CD14-positive monocyte (primary cell): ENCODE measurements around the gene TBCEL. TPM values are rescaled to one million over a fixed set of nuclear protein-coding genes. Genes with fewer than 3 reads are reported as not detected.

Experiments
- DNase-seq, 3 donors: peaks; one replicate each; pipeline ENCODE4 v3.0.0-alpha.2; 2011 to 2022
- H2AFZ ChIP-seq: 2 replicates; pipeline ENCODE4 v1.6.0; 2012; ENCODE audit warnings: mild to moderate bottlenecking, low read depth, low read length, inconsistent platforms; ENCODE audit not compliant: insufficient read depth, poor library complexity, severe bottlenecking
- H3K27ac ChIP-seq, 2 donors: 1 replicate in 1 of 2; 2 replicates in 1 of 2; pipeline ENCODE4 v1.5.1; 2012 to 2013; ENCODE audit warnings: low read length in 2 of 2, control low read depth in 1 of 2, inconsistent platforms in 1 of 2, low read depth in 1 of 2, mild to moderate bottlenecking in 1 of 2
- H3K27me3 ChIP-seq, 2 donors: one replicate each; pipeline versions ENCODE4 v1.6.0 to v1.6.1; 2011 to 2013; ENCODE audit warnings: low read length in 2 of 2; ENCODE audit not compliant: control insufficient read depth in 2 of 2, insufficient read depth in 2 of 2
- H3K36me3 ChIP-seq, 2 donors: replicated peaks in 1 of 2; 1 replicate in 1 of 2; 2 replicates in 1 of 2; pipeline versions ENCODE4 v1.5.1 to v1.6.1; 2012 to 2013; ENCODE audit warnings: low read length in 2 of 2, control low read depth in 1 of 2, inconsistent platforms in 1 of 2, mild to moderate bottlenecking in 1 of 2; ENCODE audit not compliant: insufficient read depth in 2 of 2, control insufficient read depth in 1 of 2
- H3K4me1 ChIP-seq, 2 donors: 1 replicate in 1 of 2; 2 replicates in 1 of 2; pipeline versions ENCODE4 v1.5.1 to v1.6.1; 2012 to 2013; ENCODE audit warnings: low read length in 2 of 2, control low read depth in 1 of 2, inconsistent platforms in 1 of 2, mild to moderate bottlenecking in 1 of 2, moderate library complexity in 1 of 2; ENCODE audit not compliant: insufficient read depth in 2 of 2, control insufficient read depth in 1 of 2
- H3K4me2 ChIP-seq: replicated peaks from 2 replicates; pipeline ENCODE3; 2012; ENCODE audit warnings: low read length, moderate library complexity, mild to moderate bottlenecking; ENCODE audit not compliant: poor library complexity, severe bottlenecking; ENCODE audit errors: extremely low read depth
- H3K4me3 ChIP-seq, 3 experiments: fragments of 200-600 bp in 1 of 3; sonication (generic) in 1 of 3; replicated peaks in 1 of 3; 1 replicate in 2 of 3; 2 replicates in 1 of 3; pipeline ENCODE4 v1.5.1; 2011 to 2013; ENCODE audit warnings: low read length in 3 of 3, mild to moderate bottlenecking in 3 of 3, control low read depth in 2 of 3, low read depth in 2 of 3, inconsistent platforms in 1 of 3, moderate library complexity in 1 of 3
- H3K79me2 ChIP-seq: 2 replicates; pipeline ENCODE4 v1.6.0; 2012; ENCODE audit warnings: mild to moderate bottlenecking, control low read depth, inconsistent platforms, low read length, moderate library complexity; ENCODE audit not compliant: insufficient read depth
- H3K9ac ChIP-seq: 2 replicates; pipeline ENCODE4 v1.6.0; 2017; ENCODE audit warnings: low read length, mild to moderate bottlenecking; ENCODE audit not compliant: insufficient read depth, poor library complexity, severe bottlenecking
- H3K9me3 ChIP-seq, 2 donors: replicated peaks in 1 of 2; 1 replicate in 1 of 2; 2 replicates in 1 of 2; pipeline versions ENCODE4 v1.5.1 to v1.6.1; 2012 to 2013; ENCODE audit warnings: low read length in 2 of 2, control low read depth in 1 of 2; ENCODE audit not compliant: control insufficient read depth in 1 of 2, insufficient read depth in 1 of 2
- H4K20me1 ChIP-seq: 2 replicates; pipeline ENCODE4 v1.6.0; 2012; ENCODE audit warnings: mild to moderate bottlenecking, low read length, control low read depth, moderate library complexity; ENCODE audit not compliant: insufficient read depth
- H3K27ac Mint-ChIP-seq, 7 donors: one replicate each; pipeline ENCODE4 v1.8.0; 2020; ENCODE audit warnings: mild to moderate bottlenecking in 7 of 7, mixed read lengths in 7 of 7, moderate library complexity in 6 of 7, inconsistent platforms in 2 of 7
- H3K27me3 Mint-ChIP-seq, 3 donors: one replicate each; pipeline ENCODE4 v1.8.0; 2021 to 2022; ENCODE audit warnings: low read depth in 3 of 3, mild to moderate bottlenecking in 3 of 3, mixed read lengths in 3 of 3, moderate library complexity in 3 of 3, inconsistent platforms in 1 of 3
- H3K36me3 Mint-ChIP-seq, 2 donors: one replicate each; pipeline ENCODE4 v1.8.0; 2020; ENCODE audit warnings: mixed read lengths in 2 of 2, inconsistent platforms in 1 of 2, mild to moderate bottlenecking in 1 of 2
- H3K4me1 Mint-ChIP-seq: one replicate; pipeline ENCODE4 v1.8.0; 2020; ENCODE audit warnings: mild to moderate bottlenecking, mixed read lengths
- H3K4me3 Mint-ChIP-seq, 2 donors: one replicate each; pipeline ENCODE4 v1.8.0; 2020; ENCODE audit warnings: mild to moderate bottlenecking in 2 of 2, mixed read lengths in 2 of 2, moderate library complexity in 1 of 2
- H3K9me3 Mint-ChIP-seq, 7 donors: one replicate each; pipeline ENCODE4 v1.8.0; 2020 to 2022; ENCODE audit warnings: mixed read lengths in 7 of 7, mild to moderate bottlenecking in 6 of 7, moderate library complexity in 6 of 7, inconsistent platforms in 2 of 7
- CTCF ChIP-seq: fragments of 200-600 bp; IDR thresholded peaks from one replicate; pipeline ENCODE4 v1.8.0; 2022; ENCODE audit warnings: antibody characterized with exemption, mild to moderate bottlenecking
- WGBS: methylation state at CpG from one replicate; pipeline ENCODE4 v1.1.5; 2013; ENCODE audit warnings: missing lambda C conversion rate; ENCODE audit not compliant: insufficient coverage; 5-methylcytosine and 5-hydroxymethylcytosine counted together
- intact Hi-C, 2 donors: fragments of 100-400 bp; cut with micrococcal nuclease; formaldehyde crosslinking; loops; one replicate each; pipeline versions ENCODE4 v1.15.0 to v1.15.1; 2023
- polyA plus RNA-seq, 3 donors: library from polyadenylated mRNA; depleted of rRNA in 1 of 3; unstranded in 2 of 3; stranded (reverse) in 1 of 3; fragments of 300-500 nt in 2 of 3; fragments of >200 nt in 1 of 3; fragmentation: Illumina TruSeq in 2 of 3; gene quantifications; 1 replicate in 2 of 3; 2 replicates in 1 of 3; pipeline ENCODE4 v1.2.3, GENCODE V29; 2012 to 2021

TBCEL gene
- polyA plus RNA-seq, 3 donors: 3.9 to 6.5 (median 5.0) TPM

GRCh38 chr11:121067026-121067425, 43.1 kb downstream of the TBCEL start:
- H4K20me1 ChIP-seq: no peaks in the 10 kb centered on the region
- H3K9ac ChIP-seq: no peak overlapping the region
- H3K9me3 Mint-ChIP-seq: peaks cover 0 to 5% (median 0%) of the 10 kb centered on the region in 7 donors
- H3K9me3 ChIP-seq: no peaks in the 10 kb centered on the region
- no peaks in the 10 kb centered on the region for H3K27me3 Mint-ChIP-seq
- no peak for DNase-seq
- H3K79me2 ChIP-seq: no peaks in the 10 kb centered on the region
- intact Hi-C loops: no loop called here
- H3K27ac ChIP-seq: no peak overlapping the region
- WGBS: no CpG with 5 or more reads among the region's 3 CpGs
- no peaks in the 10 kb centered on the region for H3K4me1 ChIP-seq
- no peak overlapping the region for H3K4me2 ChIP-seq
- peaks cover 10% of the 10 kb centered on the region for H3K4me1 Mint-ChIP-seq
- no peak overlapping the region for H2AFZ ChIP-seq
- H3K36me3 Mint-ChIP-seq: peaks cover 53 to 57% of the 10 kb centered on the region in 2 donors
- H3K27me3 ChIP-seq: no peaks in the 10 kb centered on the region
- no peak overlapping the region for H3K27ac Mint-ChIP-seq
- TF ChIP-seq CTCF: no peak
- H3K4me3 Mint-ChIP-seq: no peak overlapping the region
- H3K36me3 ChIP-seq: peaks cover 13 to 79% of the 10 kb centered on the region in 2 donors
- no peak overlapping the region for H3K4me3 ChIP-seq

GRCh38 chr11:121067453-121067852, 43.6 kb downstream of the TBCEL start:
- Mint-ChIP-seq H3K9me3 (peaks cover 0 to 5% (median 0%) of the 10 kb centered on the region in 7 donors), H3K4me3 (no peak overlapping the region), H3K36me3 (peaks cover 54 to 59% of the 10 kb centered on the region in 2 donors), H3K27me3 (no peaks in the 10 kb centered on the region), H3K27ac (no peak overlapping the region), H3K4me1 (peaks cover 10% of the 10 kb centered on the region)
- Histone ChIP-seq H3K79me2 (no peaks in the 10 kb centered on the region), H3K9me3 (no peaks in the 10 kb centered on the region), H3K4me1 (no peaks in the 10 kb centered on the region), H3K4me2 (no peak overlapping the region), H3K9ac (no peak overlapping the region), H4K20me1 (no peaks in the 10 kb centered on the region), H3K36me3 (peaks cover 9 to 77% of the 10 kb centered on the region in 2 donors), H2AFZ (no peak overlapping the region), H3K27me3 (no peaks in the 10 kb centered on the region), H3K4me3 (no peak overlapping the region), H3K27ac (no peak overlapping the region)
- no peak for TF ChIP-seq CTCF
- intact Hi-C loops: no loop called here
- 100% methylated on average over 2 of the region's 2 CpGs for WGBS
- DNase-seq: no peak
